Superior temporal gyrus (tissue), 1 donor: ENCODE results near the gene BMPR2.
"Not testable (repeated sequence)": the region's sequence is repeated elsewhere in the genome, so short reads cannot be mapped to it uniquely, and the experiment has no call there.

Source experiments
- DNase-seq: peaks from one replicate; pipeline ENCODE4 v3.0.0-alpha.2; 2016; ENCODE audit errors: extremely low spot score

The BMPR2 gene

GRCh38 chr2:202382684-202383083 is 6.6 kb downstream of the BMPR2 start:
- no peak for DNase-seq

- not testable (repeated sequence) for DNase-seq
These were observed 10.4 kb downstream of the BMPR2 start for GRCh38 chr2:202386495-202386894.

GRCh38 chr2:202387608-202388342 is 11.6 kb downstream of the BMPR2 start:
- DNase-seq, result no peak

- no peak for DNase-seq
These were observed 24.8 kb downstream of the BMPR2 start for GRCh38 chr2:202400941-202401340.

- no peak for DNase-seq
These were observed 29.7 kb downstream of the BMPR2 start for GRCh38 chr2:202405798-202406197.

- DNase-seq, result no peak
These were observed 30.4 kb downstream of the BMPR2 start for GRCh38 chr2:202406445-202406978.

GRCh38 chr2:202408546-202409140 is 32.5 kb downstream of the BMPR2 start:
- DNase-seq, result no peak

- DNase-seq, result no peak
These were observed 34.0 kb downstream of the BMPR2 start for GRCh38 chr2:202410092-202410491.

- no peak for DNase-seq
These were observed 35.0 kb downstream of the BMPR2 start for GRCh38 chr2:202411097-202411496.

- no peak for DNase-seq
These were observed 41.9 kb downstream of the BMPR2 start for GRCh38 chr2:202418027-202418426.

GRCh38 chr2:202418511-202418910 is 42.4 kb downstream of the BMPR2 start:
- no peak for DNase-seq

- no peak for DNase-seq
These were observed 47.0 kb downstream of the BMPR2 start for GRCh38 chr2:202423139-202423538.

GRCh38 chr2:202425036-202425435 is 48.9 kb downstream of the BMPR2 start:
- DNase-seq, result no peak

GRCh38 chr2:202426751-202427150 is 50.6 kb downstream of the BMPR2 start:
- DNase-seq, result no peak

GRCh38 chr2:202429164-202429980 is 53.2 kb downstream of the BMPR2 start:
- peak; percentile 8 for DNase-seq

- DNase-seq, result peak; percentile 15
These were observed 56.6 kb downstream of the BMPR2 start for GRCh38 chr2:202432776-202433175.

GRCh38 chr2:202434472-202434871 is 58.3 kb downstream of the BMPR2 start:
- DNase-seq, result no peak

GRCh38 chr2:202436626-202437025 is 60.5 kb downstream of the BMPR2 start:
- DNase-seq, result peak; percentile 61

GRCh38 chr2:202440117-202440516 is 64.0 kb downstream of the BMPR2 start:
- DNase-seq, result not testable (repeated sequence)

- DNase-seq, result peak; percentile 10
These were observed 66.8 kb downstream of the BMPR2 start for GRCh38 chr2:202442882-202443281.

- DNase-seq, result peak; percentile 5
These were observed 67.9 kb downstream of the BMPR2 start for GRCh38 chr2:202444000-202444399.

- DNase-seq, result no peak
These were observed 73.2 kb downstream of the BMPR2 start for GRCh38 chr2:202449344-202449743.
